ENCODE measurements around the gene HSPBP1. TPM values are rescaled to one million over a fixed set of nuclear protein-coding genes. Genes with fewer than 3 reads are reported as not detected.

The HSPBP1 gene
- total and polyA plus RNA-seq, 2 of the 13 experiments (the other 11 are each of a cell fraction or from before 2014, with no cell fraction given): 22.3 to 33.7 TPM

- FAIRE-seq (no peak), ATAC-seq (no peak; the same call in 2 of the 3 replicates), DNase-seq (ENCODE audit: low spot score) (no peak)
- Histone ChIP-seq H2AFZ (ENCODE audit: low read length) (no peak overlapping the region), H3K36me3 (replicated peaks in 1 of 2; ENCODE audit: control insufficient read depth in 1 of 2, insufficient read depth in 2 of 2, low read length in 2 of 2) (peaks cover 30 to 75% of the 10 kb centered on the region in 2 experiments; a peak in 4 of 5 replicates), H3K9ac (ENCODE audit: insufficient read depth, low read depth, low read length) (no peak overlapping the region), H3K27me3 (ENCODE audit: control insufficient read depth in 1 of 2, insufficient read depth in 2 of 2, low read length in 2 of 2) (no peaks in the 10 kb centered on the region), H3K4me3 (replicated peaks in 1 of 3; ENCODE audit: insufficient read depth in 1 of 3, low read depth in 2 of 3, low read length in 3 of 3) (no peak overlapping the region), H3K9me3 (ENCODE audit: low read length) (no peaks in the 10 kb centered on the region), H4K20me1 (ENCODE audit: insufficient read depth, low read length) (peaks cover 46% of the 10 kb centered on the region), H3K27ac (ENCODE audit: extremely low read length, insufficient read depth, low read length) (no peak overlapping the region), H3K4me1 (ENCODE audit: insufficient read depth, low read length) (peaks cover 31% of the 10 kb centered on the region), H3K4me2 (ENCODE audit: low read depth, low read length) (no peak overlapping the region), H3K79me2 (ENCODE audit: insufficient read depth, low read length) (peaks cover 51% of the 10 kb centered on the region)
- in situ Hi-C loops (cut with HindIII; ENCODE audit: extremely low pct_ligation_motif_present, low pct_unique_long_range_greater_than_20kb) (no loop called here), intact Hi-C loops (cut with micrococcal nuclease; ENCODE audit: unreplicated experiment) (no loop called here)
- ChIA-PET CTCF (ENCODE audit: low intra/inter-chr PET ratio, low total read pairs) (no interaction called here), POLR2A (no interaction called here)
- 91% methylated on average over 8 of the region's 10 CpGs for WGBS (ENCODE audit: low lambda C conversion rate)
- BruUV-seq (replicated peaks): no TSS peak
- TF ChIP-seq THAP8 (CRISPR knock-in tag; IDR thresholded peaks at IDR 0.05; ENCODE audit: borderline replicate concordance): no peak
- TF ChIP-seq POGZ (CRISPR knock-in tag; IDR thresholded peaks at IDR 0.05): no peak
- TF ChIP-seq ZNF570 (CRISPR knock-in tag; IDR thresholded peaks at IDR 0.05; ENCODE audit: borderline replicate concordance): no peak
- TF ChIP-seq TBP (CRISPR knock-in tag; IDR thresholded peaks at IDR 0.05): no peak
- TF ChIP-seq TFDP1 (CRISPR knock-in tag; IDR thresholded peaks at IDR 0.05; ENCODE audit: borderline replicate concordance): no peak
- TF ChIP-seq ZBTB49 (CRISPR knock-in tag; IDR thresholded peaks at IDR 0.05; ENCODE audit: borderline replicate concordance): no peak
- TF ChIP-seq GABPB1 (CRISPR knock-in tag; IDR thresholded peaks at IDR 0.05): no peak
- no peak for TF ChIP-seq ZNF672 (CRISPR knock-in tag; IDR thresholded peaks at IDR 0.05)
- TF ChIP-seq ZSCAN30 (CRISPR knock-in tag; IDR thresholded peaks at IDR 0.05): no peak
- no peak for TF ChIP-seq ZNF691 (CRISPR knock-in tag; IDR thresholded peaks at IDR 0.05; ENCODE audit: borderline replicate concordance, low read depth)
- TF ChIP-seq ZNF572 (CRISPR knock-in tag; IDR thresholded peaks at IDR 0.05): no peak
- TF ChIP-seq RARG (CRISPR knock-in tag; IDR thresholded peaks at IDR 0.05; ENCODE audit: low read depth): no peak
- TF ChIP-seq ZGPAT (CRISPR knock-in tag; IDR thresholded peaks at IDR 0.05): no peak
- TF ChIP-seq ZNF552 (CRISPR knock-in tag; IDR thresholded peaks at IDR 0.05; ENCODE audit: borderline replicate concordance): no peak
- no peak for TF ChIP-seq FLYWCH1 (CRISPR knock-in tag; IDR thresholded peaks at IDR 0.05)
- TF ChIP-seq SIX1 (CRISPR knock-in tag; IDR thresholded peaks at IDR 0.05; ENCODE audit: borderline replicate concordance): no peak
- TF ChIP-seq, protein P1, sequence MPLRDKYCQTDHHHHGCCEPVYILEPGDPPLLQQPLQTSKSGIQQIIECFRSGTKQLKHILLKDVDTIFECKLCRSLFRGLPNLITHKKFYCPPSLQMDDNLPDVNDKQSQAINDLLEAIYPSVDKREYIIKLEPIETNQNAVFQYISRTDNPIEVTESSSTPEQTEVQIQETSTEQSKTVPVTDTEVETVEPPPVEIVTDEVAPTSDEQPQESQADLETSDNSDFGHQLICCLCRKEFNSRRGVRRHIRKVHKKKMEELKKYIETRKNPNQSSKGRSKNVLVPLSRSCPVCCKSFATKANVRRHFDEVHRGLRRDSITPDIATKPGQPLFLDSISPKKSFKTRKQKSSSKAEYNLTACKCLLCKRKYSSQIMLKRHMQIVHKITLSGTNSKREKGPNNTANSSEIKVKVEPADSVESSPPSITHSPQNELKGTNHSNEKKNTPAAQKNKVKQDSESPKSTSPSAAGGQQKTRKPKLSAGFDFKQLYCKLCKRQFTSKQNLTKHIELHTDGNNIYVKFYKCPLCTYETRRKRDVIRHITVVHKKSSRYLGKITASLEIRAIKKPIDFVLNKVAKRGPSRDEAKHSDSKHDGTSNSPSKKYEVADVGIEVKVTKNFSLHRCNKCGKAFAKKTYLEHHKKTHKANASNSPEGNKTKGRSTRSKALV (CRISPR knock-in tag; IDR thresholded peaks at IDR 0.05): no peak
Measured at GRCh38 chr19:55247621-55248099, 32.2 kb downstream of the HSPBP1 start.

All from HepG2 (cell line).